ENCODE measurements around the gene NFKBIE. TPM values are rescaled to one million over a fixed set of nuclear protein-coding genes. Genes with fewer than 3 reads are reported as not detected.
A peak's percentile ranks its signal among the peaks of the same experiment; 100 is the strongest.

NFKBIE gene
- total RNA-seq, 6 donors from 2014 or later: 7.8 to 27.0 (median 13.6) TPM

GRCh38 chr6:44217332-44218143, 47.8 kb downstream of the NFKBIE start:
- Histone ChIP-seq H3K27ac (peak overlapping the region; percentile 86 to 91 (median 87)), H3K9me3 (no peaks in the 10 kb centered on the region), H3K4me3 (no peak overlapping the region), H3K27me3 (no peaks in the 10 kb centered on the region), H3K36me3 (no peaks in the 10 kb centered on the region), H3K4me1 (peaks cover 42 to 59% (median 55%) of the 10 kb centered on the region in 4 donors)
- TF ChIP-seq POLR2AphosphoS5 (IDR thresholded peaks at IDR 0.05) (peak in 1 of 2 donors; percentile 8), EP300 (IDR thresholded peaks at IDR 0.05) (no peak), CTCF (IDR thresholded peaks at IDR 0.05) (no peak), POLR2A (IDR thresholded peaks at IDR 0.05) (no peak)
- ATAC-seq (ENCODE audit: low FRiP score in 2 of 2): no peak
- peak; percentile 45 to 88 for DNase-seq
- 77 to 83% methylated on average over 4 to 16 of the region's 16 CpGs for WGBS, 2 donors

- no peaks in the 10 kb centered on the region for H3K9me3 ChIP-seq
- WGBS, 2 donors: 46 to 50% methylated on average over 7 of the region's 7 CpGs
- DNase-seq (peak in 1 of 2 donors; percentile 26), ATAC-seq (ENCODE audit: low FRiP score in 2 of 2) (no peak)
- peaks cover 34 to 51% (median 47%) of the 10 kb centered on the region in 4 donors for H3K4me1 ChIP-seq
- no peaks in the 10 kb centered on the region for H3K27me3 ChIP-seq
- no peak for TF ChIP-seq POLR2AphosphoS5 (IDR thresholded peaks at IDR 0.05)
- TF ChIP-seq EP300 (IDR thresholded peaks at IDR 0.05): no peak
- no peak for TF ChIP-seq CTCF (IDR thresholded peaks at IDR 0.05)
- TF ChIP-seq POLR2A (IDR thresholded peaks at IDR 0.05): no peak
- peak within 1 kb of the TSS; percentile 86 to 91 (median 87) for H3K27ac ChIP-seq
- no peaks in the 10 kb centered on the region for H3K36me3 ChIP-seq
- no peak within 1 kb of the TSS for H3K4me3 ChIP-seq
Observed at GRCh38 chr6:44216677-44217331, 48.5 kb downstream of the NFKBIE start, which contains the start of gene MYMX. Gene MYMX (plus strand): TSS chr6:44216926. CDS start chr6:44217472, 546 bp downstream.

- Histone ChIP-seq H3K4me3 (no peak overlapping the region), H3K9me3 (no peaks in the 10 kb centered on the region), H3K36me3 (no peaks in the 10 kb centered on the region), H3K4me1 (peaks cover 23 to 29% (median 26%) of the 10 kb centered on the region in 4 donors), H3K27ac (no peak overlapping the region), H3K27me3 (no peaks in the 10 kb centered on the region)
- 89 to 92% methylated on average over 6 of the region's 6 CpGs for WGBS, 2 donors
- TF ChIP-seq POLR2AphosphoS5 (IDR thresholded peaks at IDR 0.05) (no peak), CTCF (IDR thresholded peaks at IDR 0.05) (no peak), EP300 (IDR thresholded peaks at IDR 0.05) (no peak), POLR2A (IDR thresholded peaks at IDR 0.05) (no peak)
- ATAC-seq (ENCODE audit: low FRiP score in 2 of 2) (no peak), DNase-seq (no peak)
Observed at GRCh38 chr6:44214307-44214706, 51.0 kb downstream of the NFKBIE start.

- DNase-seq (no peak), ATAC-seq (ENCODE audit: low FRiP score in 2 of 2) (no peak)
- TF ChIP-seq CTCF (IDR thresholded peaks at IDR 0.05): no peak
- no peak for TF ChIP-seq EP300 (IDR thresholded peaks at IDR 0.05)
- TF ChIP-seq POLR2AphosphoS5 (IDR thresholded peaks at IDR 0.05): no peak
- TF ChIP-seq POLR2A (IDR thresholded peaks at IDR 0.05): no peak
- Histone ChIP-seq H3K36me3 (no peaks in the 10 kb centered on the region), H3K4me1 (peaks cover 0 to 1% (median 0%) of the 10 kb centered on the region in 4 donors), H3K27me3 (no peaks in the 10 kb centered on the region), H3K27ac (no peak overlapping the region), H3K9me3 (no peaks in the 10 kb centered on the region), H3K4me3 (no peak overlapping the region)
- WGBS, 2 donors: 77 to 86% methylated on average over 3 of the region's 3 CpGs
Observed at GRCh38 chr6:44211284-44211683, 54.1 kb downstream of the NFKBIE start.

Small RNA genes lying within 50 kb of the gene (small RNA-seq; reads per million reads assigned to genes)
- 0 reads per million in 4 donors for gene RN7SL811P

Other genes with a start within 250 kb of the NFKBIE start
- gene MRPL14, start 138.1 kb downstream of the NFKBIE start, total RNA-seq: 100 to 1,000 TPM in 3 of 6 donors, 10 to 100 TPM in 3; 89.1 to 164 (median 97.7) TPM
- gene TMEM63B, start 138.0 kb downstream of the NFKBIE start, total RNA-seq: 100 to 1,000 TPM in 4 of 6 donors, 10 to 100 TPM in 2; 89.8 to 198 (median 128) TPM
- under 1 TPM in 4 of 6 donors, not detected in 2; 0.30 to 0.81 (median 0.52) TPM for gene CAPN11, start 106.7 kb downstream of the NFKBIE start, total RNA-seq
- under 1 TPM in 1 of 6 donors, not detected in 5; 0.46 TPM for gene MYMX, start 48.6 kb downstream of the NFKBIE start, total RNA-seq
- gene SLC29A1, start 42.0 kb downstream of the NFKBIE start, total RNA-seq: 10 to 100 TPM; 38.3 to 93.2 (median 45.8) TPM
- gene HSP90AB1, start 18.4 kb downstream of the NFKBIE start, total RNA-seq: 100 to 1,000 TPM; 175 to 656 (median 471) TPM
- 10 to 100 TPM; 14.6 to 44.8 (median 29.8) TPM for gene SLC35B2, start 8.0 kb downstream of the NFKBIE start, total RNA-seq
- gene TMEM151B, start 4.9 kb upstream of the NFKBIE start, total RNA-seq: not detected
- gene AARS2, start 47.8 kb upstream of the NFKBIE start, total RNA-seq: 10 to 100 TPM; 11.1 to 23.0 (median 12.0) TPM
- 1 to 10 TPM in 2 of 6 donors, under 1 TPM in 1, not detected in 3; 0.91 to 2.2 (median 1.6) TPM for gene SPATS1, start 77.1 kb upstream of the NFKBIE start, total RNA-seq
- gene CDC5L, start 122.2 kb upstream of the NFKBIE start, total RNA-seq: 10 to 100 TPM in 5 of 6 donors, 1 to 10 TPM in 1; 5.4 to 24.0 (median 13.8) TPM

Data from upper lobe of left lung (tissue), 6 donors.